Measurements from ENCODE around the gene ARPC1B.
"Not testable (repeated sequence)": the region's sequence is repeated elsewhere in the genome, so short reads cannot be mapped to it uniquely, and the experiment has no call there.

Gene ARPC1B

DNA sequence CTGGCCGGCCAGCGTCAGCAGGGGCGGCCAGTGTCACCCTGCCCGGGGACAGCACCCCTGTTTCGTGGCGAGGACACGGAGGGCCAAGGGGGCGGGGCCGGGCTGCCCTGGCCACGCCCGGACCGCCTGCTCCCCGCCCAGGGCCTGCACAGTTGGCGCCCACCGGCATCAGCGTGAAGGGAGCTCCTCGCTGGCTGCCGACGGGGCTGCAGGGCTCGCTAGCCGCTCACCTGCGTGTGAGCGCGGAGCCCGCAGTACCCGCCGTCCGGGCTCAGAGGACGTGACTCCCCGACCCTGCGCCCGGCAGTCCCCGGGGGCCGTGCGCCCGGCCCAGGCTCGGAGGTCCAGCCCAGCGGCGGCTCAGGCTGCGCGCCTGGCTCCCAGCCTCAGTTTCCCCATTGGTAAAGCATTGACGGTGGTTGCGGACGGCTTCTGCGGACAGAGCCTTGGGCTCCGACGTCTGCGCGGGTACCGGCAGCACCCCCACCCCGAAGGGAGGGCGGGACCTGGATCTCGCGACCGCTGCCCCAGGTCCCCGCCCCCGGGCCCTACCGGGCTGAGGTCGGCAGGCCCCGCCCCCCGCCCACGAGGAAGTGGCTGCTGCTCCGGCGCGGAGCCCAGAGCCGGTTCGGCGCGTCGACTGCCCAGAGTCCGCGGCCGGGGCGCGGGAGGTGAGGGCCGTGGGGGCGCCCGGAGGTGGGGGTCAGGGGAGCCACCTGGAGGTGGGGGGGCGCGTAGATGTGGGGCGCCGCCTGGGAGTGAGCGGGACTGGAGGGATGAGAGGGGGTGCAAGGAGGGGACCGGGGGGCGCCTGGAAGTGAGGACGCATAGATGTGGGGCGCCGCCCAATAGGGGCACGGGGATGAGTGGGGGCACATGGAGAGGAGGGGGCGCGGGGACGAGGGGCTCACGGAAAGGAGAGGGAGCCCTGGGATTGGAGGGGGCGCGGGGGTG is at the start of gene ARPC1B:
TSS of gene ARPC1B (plus strand) at position 620 of the 954 bp plus-strand sequence. CDS start 10,985 bp downstream, outside the sequence.
- DNase-seq (ENCODE audit: low spot score) (peak; percentile 71), FAIRE-seq (no peak)

DNA sequence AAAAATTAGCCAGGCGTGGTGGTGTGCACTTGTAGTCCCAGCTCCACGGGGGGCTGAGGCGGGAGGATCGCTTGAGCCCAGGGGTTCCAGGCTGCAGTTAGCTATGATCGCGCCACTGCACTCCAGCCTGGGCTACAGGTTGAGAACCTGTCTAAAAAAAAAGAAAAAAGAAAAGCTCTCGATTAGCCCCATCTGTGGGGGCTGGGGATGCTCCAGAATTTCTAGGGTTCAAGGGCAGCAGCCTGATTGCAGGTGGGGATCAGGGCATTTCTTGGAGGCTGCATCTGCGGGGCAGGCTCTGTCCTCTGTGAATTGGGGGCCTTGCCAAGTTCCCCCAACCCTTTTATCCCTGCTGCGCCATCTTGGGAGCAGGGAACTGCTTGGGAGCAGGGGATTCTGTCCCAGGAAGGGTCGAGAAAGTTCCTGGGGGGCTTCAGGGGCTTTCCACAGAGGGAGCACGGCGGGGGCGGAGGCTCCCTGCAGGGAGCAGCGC is 49.5 kb upstream of the ARPC1B start:
- DNase-seq (ENCODE audit: low spot score) (no peak), FAIRE-seq (no peak)

DNA sequence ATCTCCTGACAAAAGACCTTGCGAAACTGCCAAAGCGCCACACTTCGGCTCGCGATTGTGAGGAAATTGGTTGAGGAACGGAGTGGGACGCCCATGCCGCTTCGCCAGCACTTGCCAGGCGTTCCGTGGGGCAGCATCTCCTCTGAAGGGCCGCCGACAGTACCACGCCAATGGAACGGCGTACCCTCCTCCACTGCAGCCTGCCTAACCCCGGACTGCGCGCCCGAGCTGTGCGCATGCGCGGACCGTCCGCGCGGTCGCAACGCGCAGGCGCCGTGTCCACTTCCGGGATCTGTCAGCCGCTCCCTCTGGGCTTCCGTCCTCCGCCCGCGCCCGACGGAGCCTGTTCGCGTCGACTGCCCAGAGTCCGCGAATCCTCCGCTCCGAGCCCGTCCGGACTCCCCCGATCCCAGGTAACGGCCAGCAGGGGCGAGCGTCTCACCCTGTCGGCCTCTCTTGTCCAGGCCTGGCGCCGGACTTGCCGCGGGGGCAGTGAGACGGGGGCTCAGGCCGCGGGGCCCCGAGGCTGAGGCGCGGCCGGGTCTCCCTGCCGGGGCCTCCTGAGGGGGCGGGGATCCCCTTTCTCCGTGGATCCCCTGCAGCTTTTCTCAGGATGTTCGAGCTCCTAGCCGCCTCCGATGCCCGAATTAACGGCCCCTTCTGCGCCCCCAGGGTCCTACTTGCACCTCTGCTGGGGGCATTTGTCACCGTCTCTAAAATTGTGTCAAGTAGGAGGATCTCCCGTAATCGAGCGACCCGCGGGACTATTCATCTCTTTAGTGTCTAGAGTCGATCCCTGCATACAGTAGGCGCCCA is 48.7 kb upstream of the ARPC1B start, which contains the start of gene ARPC1A:
TSS of gene ARPC1A (plus strand) at position 307 of the 816 bp plus-strand sequence. CDS start 7,456 bp downstream, outside the sequence.
- DNase-seq (ENCODE audit: low spot score) (peak; percentile 89), FAIRE-seq (no peak)

DNA sequence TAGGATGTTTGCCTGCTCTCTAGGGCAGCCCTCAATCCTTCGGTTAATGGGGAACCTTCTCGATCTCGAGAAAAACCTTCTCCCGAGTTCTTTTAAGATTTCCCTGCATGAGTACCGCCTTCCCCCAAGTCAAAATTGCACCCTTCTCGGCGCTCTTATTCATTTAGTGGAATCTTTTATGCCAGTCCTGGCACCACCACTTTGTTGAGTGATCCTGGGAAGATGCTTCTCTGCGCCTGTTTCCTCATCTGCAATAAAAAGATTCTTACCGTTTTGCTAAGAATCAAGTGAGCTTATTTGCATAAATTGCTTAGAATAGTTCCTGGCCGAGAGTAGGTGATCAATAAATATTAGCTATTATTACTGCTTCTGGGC is 48.1 kb upstream of the ARPC1B start:
- FAIRE-seq (no peak), DNase-seq (ENCODE audit: low spot score) (no peak)

DNA sequence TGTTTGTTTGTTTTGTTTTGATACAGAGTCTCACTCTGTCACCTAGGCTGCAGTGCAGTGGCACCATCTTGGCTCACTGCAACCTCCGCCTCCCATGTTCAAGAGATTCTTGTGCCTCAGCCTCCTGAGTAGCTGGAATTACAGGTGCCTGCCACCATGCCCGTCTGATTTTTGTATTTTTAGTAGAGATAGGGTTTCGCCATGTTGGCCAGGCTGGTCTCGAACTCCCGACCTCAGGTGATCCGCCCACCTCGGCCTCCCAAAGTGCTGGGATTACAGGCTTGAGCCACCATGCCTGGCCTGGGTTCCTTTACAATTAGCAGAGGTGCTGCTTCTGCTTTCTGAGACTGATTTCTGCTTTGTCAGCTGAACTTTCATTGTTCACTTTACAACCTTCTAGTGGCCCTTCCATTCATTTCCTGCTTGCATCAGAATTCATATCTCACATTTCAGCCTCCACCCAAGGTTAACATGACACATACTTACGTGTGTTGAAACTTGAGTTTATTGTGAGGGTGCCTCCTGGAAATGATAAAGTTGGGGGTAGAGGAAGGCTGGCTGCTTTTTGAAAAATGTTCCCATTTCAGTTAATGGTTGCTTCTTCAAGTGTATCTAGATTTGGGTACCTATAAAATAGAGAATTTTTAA is 44.1 kb upstream of the ARPC1B start:
- DNase-seq (ENCODE audit: low spot score), result peak; percentile 74
- FAIRE-seq, result peak; percentile 79

DNA sequence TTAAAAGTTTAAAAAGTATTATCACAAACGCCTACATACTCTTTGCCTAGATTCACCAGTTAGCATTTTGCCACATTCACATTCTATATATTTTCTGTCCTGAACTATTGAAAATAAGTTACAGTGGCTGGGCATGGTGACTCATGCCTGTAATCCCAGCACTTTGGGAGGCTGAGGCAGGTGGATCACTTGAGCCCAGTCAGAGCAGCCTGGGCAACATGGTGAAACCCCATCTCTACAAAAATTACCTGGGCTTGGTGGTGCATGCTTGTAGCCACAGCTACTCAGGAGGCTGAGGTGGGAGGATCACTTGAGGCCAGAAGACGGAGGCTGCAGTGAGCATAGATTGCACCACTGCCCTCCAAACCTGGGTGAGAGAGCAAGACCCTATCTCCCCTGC is 43.5 kb upstream of the ARPC1B start:
- FAIRE-seq (no peak), DNase-seq (ENCODE audit: low spot score) (no peak)

DNA sequence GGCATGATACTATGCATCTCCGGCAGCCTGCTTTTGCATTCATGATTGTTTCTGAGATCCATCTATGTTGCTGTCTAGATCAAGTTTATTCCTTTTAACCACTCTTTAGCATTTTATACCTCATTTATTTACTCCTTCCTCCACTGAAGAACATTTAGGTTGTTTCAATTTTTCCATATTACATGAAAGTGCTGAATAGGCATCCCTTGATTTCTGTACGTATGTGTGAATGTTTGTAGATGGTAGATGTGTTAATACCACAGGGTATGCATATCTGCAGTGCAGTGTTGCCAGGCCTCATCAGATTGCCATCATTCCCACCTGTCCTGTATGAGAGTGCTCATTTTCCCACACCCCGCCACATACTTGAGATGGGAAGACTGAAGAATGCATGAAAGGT is 34.9 kb upstream of the ARPC1B start:
- FAIRE-seq (no peak), DNase-seq (ENCODE audit: low spot score) (no peak)

DNA sequence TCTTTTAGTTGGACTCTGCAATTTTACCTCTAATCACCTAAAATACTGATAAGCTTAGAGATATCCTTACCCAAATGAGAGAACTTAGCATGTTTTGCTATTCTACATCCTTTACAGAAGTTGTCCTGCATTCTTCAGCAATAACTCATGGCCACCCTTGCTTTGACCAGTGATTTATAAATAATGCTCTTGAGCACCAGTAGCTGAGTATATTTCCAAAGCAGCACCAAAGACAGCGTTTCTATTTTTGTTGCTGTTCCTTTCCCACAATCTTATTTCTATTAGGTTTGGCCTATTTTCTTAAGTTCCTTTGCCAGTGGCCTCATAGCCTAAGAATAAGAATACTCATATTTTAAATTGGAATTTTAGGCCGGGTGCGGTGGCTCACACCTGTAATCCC is 33.9 kb upstream of the ARPC1B start:
- FAIRE-seq (no peak), DNase-seq (ENCODE audit: low spot score) (no peak)

DNA sequence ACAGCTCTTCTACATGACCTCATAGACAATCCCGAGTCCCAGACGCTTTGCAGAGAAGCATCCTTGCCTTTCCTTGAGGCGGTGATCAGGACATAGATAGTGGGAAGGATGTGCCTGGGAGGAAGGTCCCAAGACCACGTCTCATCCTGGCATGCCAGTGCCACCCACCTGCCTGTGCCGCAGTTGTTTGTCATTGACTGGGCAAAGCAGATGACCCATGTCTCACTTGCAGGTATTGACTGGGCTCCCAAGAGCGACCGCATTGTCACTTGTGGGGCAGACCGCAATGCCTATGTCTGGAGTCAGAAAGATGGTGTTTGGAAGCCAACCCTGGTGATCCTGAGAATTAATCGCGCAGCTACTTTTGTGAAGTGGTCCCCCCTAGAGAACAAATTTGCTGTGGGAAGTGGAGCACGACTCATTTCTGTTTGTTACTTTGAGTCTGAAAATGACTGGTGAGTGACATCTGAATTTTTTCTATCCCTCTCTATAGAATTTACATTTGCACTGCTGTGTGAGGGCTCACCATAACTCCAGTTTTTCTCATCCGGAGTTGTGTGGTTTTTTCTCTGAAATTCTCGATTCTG is 30.4 kb upstream of the ARPC1B start:
- DNase-seq (ENCODE audit: low spot score) (no peak), FAIRE-seq (no peak)

DNA sequence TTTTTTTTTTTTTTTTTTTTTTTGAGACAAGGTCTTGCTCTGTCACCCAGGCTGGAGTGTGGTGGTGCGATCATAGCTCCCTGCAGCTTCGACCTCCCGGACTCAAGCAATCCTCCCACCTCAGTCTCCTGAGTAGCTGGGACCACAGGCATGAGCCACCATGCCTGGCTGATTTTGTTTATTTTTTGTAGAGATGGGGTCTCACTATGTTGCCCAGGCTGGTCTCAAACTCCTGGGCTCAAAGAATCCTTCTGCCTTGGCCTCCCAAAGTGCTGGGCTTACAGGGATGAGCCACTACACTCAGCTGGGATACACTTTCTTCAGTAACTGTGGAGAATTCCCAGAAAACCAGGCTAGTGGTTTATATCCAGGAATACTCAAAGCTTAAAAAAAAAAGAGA is 23.9 kb upstream of the ARPC1B start:
- FAIRE-seq; DNase-seq (ENCODE audit: low spot score): not testable (repeated sequence)

DNA sequence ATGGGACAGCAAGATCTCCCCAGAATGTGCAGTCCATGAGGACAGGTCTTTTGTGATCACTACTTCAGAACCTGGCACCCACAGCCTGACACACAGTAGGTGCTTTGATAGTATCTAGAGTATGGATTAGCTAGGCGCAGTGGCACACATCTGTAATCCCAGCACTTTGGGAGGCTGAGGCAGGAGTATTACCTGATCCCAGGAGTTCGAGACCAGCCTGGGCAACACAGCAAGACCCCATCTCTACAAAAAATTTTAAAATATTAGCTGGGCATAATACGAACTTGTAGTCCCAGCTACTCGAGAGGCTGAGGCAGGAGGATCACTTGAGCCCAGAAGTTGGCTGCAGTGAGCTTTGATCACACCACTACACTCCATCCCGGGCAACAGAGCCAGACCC is 22.3 kb upstream of the ARPC1B start:
- no peak for DNase-seq (ENCODE audit: low spot score)
- FAIRE-seq, result no peak

DNA sequence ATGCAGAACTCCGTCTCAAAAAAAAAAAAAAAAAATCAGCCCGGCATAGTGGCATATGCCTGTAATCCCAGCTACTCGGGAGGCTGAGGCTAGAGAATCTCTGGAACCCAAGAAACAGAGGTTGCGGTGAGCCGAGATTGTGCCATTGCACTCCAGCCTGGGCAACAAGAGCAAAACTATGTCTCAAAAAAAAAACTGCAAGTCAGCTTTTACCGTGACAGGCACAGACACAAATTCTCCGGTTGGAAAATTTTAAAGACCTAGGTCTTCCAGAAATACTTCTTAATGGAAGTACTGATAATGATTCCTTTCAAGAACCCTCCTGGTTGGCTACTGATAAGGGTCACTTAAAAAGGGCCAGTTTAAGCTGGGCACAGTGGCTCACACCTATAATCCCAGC is 19.4 kb upstream of the ARPC1B start:
- FAIRE-seq, result no peak

DNA sequence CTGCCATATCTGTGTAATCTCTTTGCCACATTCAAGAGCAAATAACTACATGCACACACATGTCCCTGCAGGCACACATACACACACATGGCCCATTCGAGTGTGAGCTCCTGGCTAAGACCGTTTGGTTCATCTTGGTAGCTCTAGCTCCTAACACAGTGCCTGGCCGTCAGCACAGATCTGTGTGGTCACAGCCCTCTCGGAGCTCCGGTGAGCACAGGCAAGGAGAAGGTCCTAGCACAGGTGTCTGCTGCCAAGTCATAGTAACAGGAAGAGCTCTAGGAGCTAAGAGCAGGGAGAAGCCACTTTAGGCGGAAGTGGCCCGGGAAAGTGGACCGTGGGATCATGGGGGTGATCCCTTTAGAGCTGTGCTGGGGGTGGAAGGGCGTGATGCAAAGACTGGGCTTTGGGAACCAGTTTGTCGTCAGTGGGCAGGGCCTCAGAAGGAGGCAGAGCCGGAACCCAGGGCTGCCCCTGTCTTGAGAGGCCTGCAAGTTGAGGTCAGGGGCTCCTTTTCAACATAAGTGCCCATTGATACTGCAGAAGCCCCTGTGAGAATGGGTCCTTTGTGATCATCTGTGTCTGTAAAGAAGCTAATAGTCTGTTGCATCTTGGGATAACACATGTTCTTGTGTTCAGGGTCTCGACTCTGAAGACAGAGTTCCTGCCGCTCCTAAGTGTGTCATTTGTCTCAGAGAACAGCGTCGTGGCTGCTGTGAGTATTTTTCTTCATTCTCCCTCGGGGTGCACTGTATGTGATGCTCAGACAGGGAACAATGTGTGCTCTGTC is 16.6 kb upstream of the ARPC1B start:
- FAIRE-seq, result no peak
- no peak for DNase-seq (ENCODE audit: low spot score)

More for the DNA sequence above, 19.4 kb upstream of the ARPC1B start:
- DNase-seq (ENCODE audit: low spot score), result no peak

DNA sequence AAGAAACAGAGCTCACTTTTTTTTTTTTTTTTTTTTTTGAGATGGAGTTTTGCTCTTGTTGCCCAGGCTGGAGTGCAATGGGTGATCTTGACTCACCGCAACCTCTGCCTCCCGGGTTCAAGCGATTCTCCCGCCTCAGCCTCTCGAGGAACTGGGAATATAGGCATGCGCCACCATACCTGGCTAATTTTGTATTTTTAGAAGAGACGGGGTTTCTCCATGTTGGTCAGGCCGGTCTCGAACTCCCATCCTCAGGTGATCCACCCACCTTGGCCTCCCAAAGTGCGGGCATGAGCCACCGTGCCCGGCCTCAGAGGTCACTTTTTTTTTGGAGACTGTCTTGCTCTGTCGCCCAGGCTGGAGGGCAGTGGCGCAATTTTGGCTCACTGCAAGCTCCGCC is 16.0 kb upstream of the ARPC1B start:
- not testable (repeated sequence) for FAIRE-seq; DNase-seq (ENCODE audit: low spot score)

DNA sequence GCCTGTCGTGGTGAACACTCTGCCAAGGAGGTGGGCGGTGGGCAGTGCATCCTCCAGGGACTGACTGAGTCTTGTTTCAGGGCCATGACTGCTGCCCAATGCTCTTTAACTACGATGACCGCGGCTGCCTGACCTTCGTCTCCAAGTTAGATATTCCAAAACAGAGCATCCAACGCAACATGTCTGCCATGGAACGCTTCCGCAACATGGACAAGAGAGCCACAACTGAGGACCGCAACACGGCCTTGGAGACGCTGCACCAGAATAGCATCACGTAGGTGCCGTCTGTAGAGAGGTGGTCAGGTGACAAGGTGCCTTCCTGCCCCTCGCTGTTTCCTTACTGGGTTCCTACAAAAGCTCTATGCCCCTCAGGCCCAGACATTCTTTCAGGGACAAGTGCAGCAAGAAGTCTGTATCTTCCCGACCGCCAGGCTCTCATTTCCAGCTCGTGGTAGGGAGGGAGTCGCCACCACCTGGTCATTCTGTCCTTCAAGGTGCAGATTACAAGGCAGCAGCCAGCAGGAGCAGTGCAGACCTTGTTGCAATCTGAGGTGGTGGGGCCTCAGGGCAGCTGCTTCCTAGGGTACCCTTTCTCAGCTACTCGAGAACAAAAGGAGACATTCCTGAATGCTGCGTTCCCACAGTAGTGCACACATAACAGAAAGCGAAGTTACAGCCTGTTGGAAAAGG is 14.9 kb upstream of the ARPC1B start:
- FAIRE-seq, result no peak
- no peak for DNase-seq (ENCODE audit: low spot score)

DNA sequence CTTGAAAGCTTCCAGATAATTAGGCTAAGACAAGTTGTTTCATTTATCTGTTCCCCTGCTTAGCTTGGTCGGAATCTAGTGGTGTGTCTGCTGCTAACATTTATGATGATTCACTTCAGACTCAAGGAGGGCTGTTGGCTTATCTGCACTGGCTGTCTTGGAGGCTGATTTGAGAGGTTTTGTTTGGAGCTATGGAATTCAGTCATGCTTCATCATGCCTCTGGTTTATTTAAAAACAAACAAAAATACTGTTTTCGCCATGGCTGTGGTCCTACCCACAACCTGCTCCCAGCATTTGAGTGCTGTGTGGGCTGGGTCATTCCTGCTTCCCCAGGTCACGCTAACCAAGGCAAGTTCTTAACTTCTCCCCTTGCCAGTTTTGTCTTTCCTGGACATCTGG is 11.7 kb upstream of the ARPC1B start:
- no peak for FAIRE-seq
- DNase-seq (ENCODE audit: low spot score), result no peak

DNA sequence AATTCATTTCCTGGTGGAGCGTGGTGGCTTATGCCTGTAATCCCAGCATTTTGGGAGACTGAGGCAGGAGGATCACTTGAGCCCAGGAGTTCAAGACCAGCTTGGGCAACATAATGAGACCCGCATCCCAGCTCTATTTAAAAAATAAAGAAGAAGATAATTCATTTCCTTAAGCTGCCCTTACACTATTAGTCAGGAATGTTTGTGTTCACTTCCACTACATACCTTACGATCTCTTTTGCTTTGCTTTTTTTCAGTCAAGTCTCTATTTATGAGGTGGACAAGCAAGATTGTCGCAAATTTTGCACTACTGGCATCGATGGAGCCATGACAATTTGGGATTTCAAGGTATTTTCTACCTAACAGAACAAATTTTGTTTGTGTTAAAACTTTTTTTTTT is 11.2 kb upstream of the ARPC1B start:
- no peak for FAIRE-seq
- DNase-seq (ENCODE audit: low spot score), result no peak

DNA sequence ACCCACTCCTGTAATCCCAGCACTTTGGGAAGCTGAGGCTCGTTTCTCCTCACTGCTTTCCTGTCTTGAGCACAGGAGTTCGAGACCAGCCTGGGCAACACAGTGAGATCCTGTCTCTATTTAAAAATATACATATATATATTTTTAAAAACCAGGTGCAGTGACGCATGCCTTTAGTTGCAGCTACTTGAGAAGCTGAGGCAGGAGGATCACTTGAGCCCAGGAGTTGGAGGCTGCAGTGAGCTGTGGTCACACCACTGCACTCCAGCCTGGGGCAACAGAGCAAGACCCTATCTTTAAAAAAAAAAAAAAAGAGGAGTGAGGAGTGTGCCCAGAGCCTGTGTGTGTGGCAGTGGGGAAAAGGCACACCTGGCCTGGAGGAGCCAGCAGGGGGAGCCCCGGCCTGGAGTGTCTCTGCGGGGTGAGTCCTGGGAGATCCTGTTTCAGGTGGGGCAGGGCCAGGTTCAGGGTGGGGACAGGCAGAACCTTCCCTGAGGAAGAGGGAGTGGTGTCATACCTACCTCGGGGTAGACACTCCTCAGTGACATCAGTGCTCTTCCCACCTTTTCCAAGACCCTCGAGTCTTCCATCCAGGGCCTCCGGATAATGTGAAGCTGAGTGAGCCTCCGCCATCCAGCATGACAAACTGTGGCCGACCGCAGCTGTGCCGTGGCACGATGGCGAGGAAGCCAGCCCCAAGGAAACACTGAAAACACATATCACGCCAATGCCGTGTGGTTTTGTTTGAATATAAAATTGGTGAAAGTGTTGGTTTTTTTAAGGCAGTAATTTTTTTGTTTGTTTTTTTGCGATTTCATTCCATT is 9.0 kb upstream of the ARPC1B start:
- no peak for FAIRE-seq
- DNase-seq (ENCODE audit: low spot score), result no peak

DNA sequence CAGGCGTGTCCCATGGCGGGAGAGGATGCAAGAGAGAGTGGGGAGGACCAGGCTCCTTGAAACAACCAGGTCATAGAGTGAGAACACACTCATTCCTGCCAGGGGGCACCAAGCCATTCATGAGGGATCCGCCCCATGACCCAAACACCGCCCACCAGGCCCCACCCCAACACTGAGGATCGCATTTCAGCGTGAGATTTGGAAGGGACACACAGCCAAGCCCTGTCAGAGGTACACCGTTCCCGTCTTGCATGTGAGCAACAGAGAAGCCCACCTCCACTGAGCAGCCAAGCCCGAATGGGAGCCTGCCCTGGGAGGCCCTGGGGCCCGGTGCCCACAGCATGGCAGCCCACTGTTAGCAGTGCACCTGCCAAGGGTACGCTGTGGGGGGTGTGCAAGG is 7.9 kb upstream of the ARPC1B start:
- FAIRE-seq, result no peak
- DNase-seq (ENCODE audit: low spot score), result no peak
